Keratinocyte (primary cell): ENCODE results near the gene ORMDL3. TPM values are rescaled to one million over a fixed set of nuclear protein-coding genes. Genes with fewer than 3 reads are reported as not detected.
A peak's percentile ranks its signal among the peaks of the same experiment; 100 is the strongest.

Source experiments
- DNase-seq: peaks from one replicate; pipeline ENCODE4 v3.0.0-alpha.2; 2011; ENCODE audit warnings: low read depth, missing footprints, low spot score
- FAIRE-seq: peaks from 2 replicates; lab custom pipeline; 2011; peaks lifted over from hg19 to GRCh38; lab: Jason Lieb, UNC
- H2AFZ ChIP-seq: 2 replicates; pipeline ENCODE4 v1.6.0; 2012; ENCODE audit warnings: low read length, control low read depth, inconsistent platforms; ENCODE audit not compliant: control insufficient read depth
- H3K27ac ChIP-seq: 2 replicates; pipeline ENCODE4 v1.5.1; 2011; ENCODE audit warnings: low read length; ENCODE audit not compliant: control insufficient read depth, insufficient read depth
- H3K27me3 ChIP-seq: 3 replicates; pipeline ENCODE4 v1.6.0; 2011; ENCODE audit warnings: low read length; ENCODE audit not compliant: control insufficient read depth, insufficient read depth; ENCODE audit errors: extremely low read depth
- H3K36me3 ChIP-seq, 2 experiments: 2 replicates in 1 of 2; 3 replicates in 1 of 2; pipeline ENCODE4 v1.5.1; 2011; ENCODE audit warnings: low read length in 2 of 2, mild to moderate bottlenecking in 1 of 2; ENCODE audit not compliant: control insufficient read depth in 2 of 2, insufficient read depth in 2 of 2; ENCODE audit errors: extremely low read depth in 1 of 2
- H3K4me1 ChIP-seq: 3 replicates; pipeline ENCODE4 v1.5.1; 2011; ENCODE audit warnings: low read length; ENCODE audit not compliant: control insufficient read depth, insufficient read depth; ENCODE audit errors: extremely low read depth
- H3K4me2 ChIP-seq: 3 replicates; pipeline ENCODE4 v1.6.0; 2011; ENCODE audit warnings: low read depth, low read length; ENCODE audit not compliant: control insufficient read depth, insufficient read depth; ENCODE audit errors: extremely low read depth
- H3K4me3 ChIP-seq, 3 experiments: fragments of 200-600 bp in 1 of 3; sonication (generic) in 1 of 3; 2 replicates in 2 of 3; 3 replicates in 1 of 3; pipeline ENCODE4 v1.5.1; 2011 to 2016; ENCODE audit warnings: low read length in 3 of 3, mild to moderate bottlenecking in 3 of 3, control low read depth in 2 of 3, inconsistent platforms in 1 of 3, low read depth in 1 of 3, mixed read lengths in 1 of 3, mixed run types in 1 of 3, moderate library complexity in 1 of 3; ENCODE audit not compliant: control insufficient read depth in 2 of 3, insufficient read depth in 2 of 3; ENCODE audit errors: extremely low read depth in 1 of 3
- H3K79me2 ChIP-seq: 2 replicates; pipeline ENCODE4 v1.6.0; 2012; ENCODE audit warnings: low read length; ENCODE audit not compliant: control insufficient read depth, insufficient read depth
- H3K9ac ChIP-seq: 3 replicates; pipeline ENCODE4 v1.6.0; 2011; ENCODE audit warnings: low read length; ENCODE audit not compliant: control insufficient read depth, insufficient read depth; ENCODE audit errors: extremely low read depth
- H3K9me1 ChIP-seq: 3 replicates; pipeline ENCODE4 v1.6.0; 2011; ENCODE audit warnings: low read length; ENCODE audit not compliant: control insufficient read depth, insufficient read depth; ENCODE audit errors: extremely low read depth
- H3K9me3 ChIP-seq: 2 replicates; pipeline ENCODE4 v1.5.1; 2012; ENCODE audit warnings: low read depth, low read length; ENCODE audit not compliant: control insufficient read depth
- H4K20me1 ChIP-seq: 3 replicates; pipeline ENCODE4 v1.6.0; 2011; ENCODE audit warnings: low read length; ENCODE audit not compliant: control insufficient read depth, insufficient read depth; ENCODE audit errors: extremely low read depth
- CTCF ChIP-seq, 3 experiments: IDR thresholded peaks in 1 of 3; conservative IDR thresholded peaks in 1 of 3; optimal IDR thresholded peaks in 1 of 3; 2 replicates in 2 of 3; 3 replicates in 1 of 3; pipeline versions ENCODE3 to v1.5.1; 2011; ENCODE audit warnings: low read length in 3 of 3, mild to moderate bottlenecking in 3 of 3, moderate library complexity in 2 of 3, control low read depth in 1 of 3, inconsistent platforms in 1 of 3; ENCODE audit not compliant: insufficient read depth in 2 of 3; ENCODE audit errors: extremely low read depth in 1 of 3
- EZH2 ChIP-seq: IDR thresholded peaks from one replicate; pipeline ENCODE4 v1.6.1; 2012; ENCODE audit warnings: inconsistent platforms, mild to moderate bottlenecking, low read length, moderate library complexity
- dilution Hi-C: fragments of 300-500 bp; cut with MboI; formaldehyde crosslinking; loops from one replicate; pipeline ENCODE4 v1.7.0; 2020; ENCODE audit warnings: low sequenced_read_pairs; ENCODE audit not compliant: extremely low pct_ligation_motif_present
- polyA plus RNA-seq, 5 experiments: library from polyadenylated mRNA; depleted of rRNA in 3 of 5; stranded (reverse) in 3 of 5; stranded (forward) in 1 of 5; unstranded in 1 of 5; fragments of >200 nt; gene quantifications; 1 replicate in 1 of 5; 2 replicates in 3 of 5; 3 replicates in 1 of 5; pipeline versions ENCODE4 v1.2.1 to v1.2.3, GENCODE V29; 2011 to 2012; ENCODE audit warnings: missing spikeins in 2 of 5, low read depth in 1 of 5, low replicate concordance in 1 of 5

Gene ORMDL3
- polyA plus RNA-seq, 1 donor (not counting 4 experiments of a cell fraction or from before 2014, with no cell fraction given): 36.3 TPM

- Histone ChIP-seq H2AFZ (peak overlapping the region; percentile 87), H3K9me1 (no peaks in the 10 kb centered on the region), H3K27ac (no peak overlapping the region), H3K36me3 (no peaks in the 10 kb centered on the region), H3K27me3 (peaks cover 5% of the 10 kb centered on the region), H3K9me3 (no peaks in the 10 kb centered on the region), H3K4me1 (peaks cover 4% of the 10 kb centered on the region), H3K4me3 (peak overlapping the region in 2 of 3 experiments; percentile 29 to 32), H4K20me1 (no peaks in the 10 kb centered on the region), H3K9ac (peak overlapping the region; percentile 8), H3K4me2 (peak overlapping the region; percentile 69), H3K79me2 (no peaks in the 10 kb centered on the region)
- TF ChIP-seq CTCF (optimal IDR thresholded peaks at IDR 0.05 in 1 of 3, IDR thresholded peaks at IDR 0.05 in 1 of 3, conservative IDR thresholded peaks at IDR 0.05 in 1 of 3; ENCODE audit: extremely low read depth in 1 of 3, insufficient read depth in 2 of 3, low read length in 3 of 3): no peak
- no peak for TF ChIP-seq EZH2
- dilution Hi-C loops: no loop called here
- FAIRE-seq: no peak
- no peak for DNase-seq
Measured at GRCh38 chr17:39953471-39953888, 26.1 kb upstream of the ORMDL3 start.

GRCh38 chr17:39952680-39953470, 25.5 kb upstream of the ORMDL3 start:
- H2AFZ ChIP-seq: peak overlapping the region; percentile 87
- no peaks in the 10 kb centered on the region for H3K9me1 ChIP-seq
- H3K27me3 ChIP-seq: peaks cover 5% of the 10 kb centered on the region
- peak overlapping the region; percentile 93 for H3K4me2 ChIP-seq
- no peak overlapping the region for H3K27ac ChIP-seq
- TF ChIP-seq EZH2 (no peak), CTCF (optimal IDR thresholded peaks at IDR 0.05 in 1 of 3, IDR thresholded peaks at IDR 0.05 in 1 of 3, conservative IDR thresholded peaks at IDR 0.05 in 1 of 3; ENCODE audit: extremely low read depth in 1 of 3, insufficient read depth in 2 of 3, low read length in 3 of 3) (no peak)
- FAIRE-seq (peak; percentile 46), DNase-seq (peak; percentile 79)
- no peaks in the 10 kb centered on the region for H3K9me3 ChIP-seq
- H4K20me1 ChIP-seq: no peaks in the 10 kb centered on the region
- peak overlapping the region; percentile 34 to 67 (median 62) for H3K4me3 ChIP-seq
- H3K36me3 ChIP-seq: no peaks in the 10 kb centered on the region
- peaks cover 4% of the 10 kb centered on the region for H3K4me1 ChIP-seq
- H3K9ac ChIP-seq: peak overlapping the region; percentile 56
- H3K79me2 ChIP-seq: no peaks in the 10 kb centered on the region
- dilution Hi-C loops: no loop called here
